ENCODE data around the gene HSBP1L1. TPM values are rescaled to one million over a fixed set of nuclear protein-coding genes. Genes with fewer than 3 reads are reported as not detected.

Gene HSBP1L1
- total RNA-seq: 20.8 and 27.8 TPM in 2 replicates

GRCh38 chr18:79964330-79965118, at the start of gene HSBP1L1:
HSBP1L1 (plus strand) TSS chr18:79964643; CDS start chr18:79964736, 93 bp downstream.

GRCh38 chr18:79951545-79952455, 12.6 kb upstream of the HSBP1L1 start, which contains the start of gene SLC66A2:
SLC66A2 (minus strand) TSS chr18:79951653; CDS start chr18:79950926, 727 bp downstream.

GRCh38 chr18:79988451-79989194, 24.2 kb downstream of the HSBP1L1 start, which contains the start of gene TXNL4A:
TXNL4A (minus strand) TSS chr18:79988563; CDS start chr18:79988392, 171 bp downstream.

Other genes starting within 250 kb of the HSBP1L1 start
- not detected in 2 replicates for gene KCNG2, start 166.7 kb upstream of the HSBP1L1 start, total RNA-seq
- gene SLC66A2, start 13.0 kb upstream of the HSBP1L1 start, total RNA-seq: 39.7 and 51.9 TPM in 2 replicates
- gene TXNL4A, start 23.9 kb downstream of the HSBP1L1 start, total RNA-seq: 16.1 and 41.6 TPM in 2 replicates
- 25.5 and 30.9 TPM in 2 replicates for gene RBFA, start 69.8 kb downstream of the HSBP1L1 start, total RNA-seq
- 19.2 and 30.0 TPM in 2 replicates for gene ADNP2, start 144.6 kb downstream of the HSBP1L1 start, total RNA-seq